Spleen (tissue), 11 donors: Measurements from ENCODE around the gene OSM. TPM values are rescaled to one million over a fixed set of nuclear protein-coding genes. Genes with fewer than 3 reads are reported as not detected.
A peak's percentile ranks its signal among the peaks of the same experiment; 100 is the strongest.

Experiments used
- DNase-seq: peaks from one replicate; pipeline ENCODE4 v3.0.0-alpha.2; 2020
- H3K27ac ChIP-seq, 8 donors: fragments of 200-600 bp; sonication (generic) in 7 of 8; 1 replicate in 4 of 8; 2 replicates in 4 of 8; pipeline versions ENCODE4 v1.5.0 to v1.8.0; 2016 to 2021; ENCODE audit warnings: inconsistent platforms in 4 of 8, mild to moderate bottlenecking in 4 of 8, moderate library complexity in 1 of 8
- H3K27me3 ChIP-seq, 7 donors: fragments of 200-600 bp; sonication (generic) in 6 of 7; replicated peaks in 1 of 7; 1 replicate in 4 of 7; 2 replicates in 3 of 7; pipeline versions ENCODE4 v1.5.0 to v1.8.0; 2016 to 2021; ENCODE audit warnings: inconsistent platforms in 3 of 7, mild to moderate bottlenecking in 1 of 7
- H3K36me3 ChIP-seq, 6 donors: fragments of 200-600 bp; sonication (generic) in 5 of 6; 1 replicate in 4 of 6; 2 replicates in 2 of 6; pipeline versions ENCODE4 v1.5.0 to v1.8.0; 2016 to 2021; ENCODE audit warnings: inconsistent platforms in 2 of 6
- H3K4me1 ChIP-seq, 6 donors: fragments of 200-600 bp; sonication (generic) in 5 of 6; 1 replicate in 3 of 6; 2 replicates in 3 of 6; pipeline versions ENCODE4 v1.5.0 to v1.8.0; 2016 to 2021; ENCODE audit warnings: inconsistent platforms in 3 of 6
- H3K4me3 ChIP-seq, 8 donors: fragments of 200-600 bp; sonication (generic) in 7 of 8; 1 replicate in 4 of 8; 2 replicates in 4 of 8; pipeline versions ENCODE4 v1.5.0 to v1.8.0; 2016 to 2021; ENCODE audit warnings: inconsistent platforms in 4 of 8, mild to moderate bottlenecking in 4 of 8, moderate library complexity in 2 of 8
- H3K9me3 ChIP-seq, 8 donors: fragments of 200-600 bp; sonication (generic) in 7 of 8; 1 replicate in 4 of 8; 2 replicates in 4 of 8; pipeline versions ENCODE4 v1.5.0 to v1.8.0; 2016 to 2021; ENCODE audit warnings: inconsistent platforms in 4 of 8
- CTCF ChIP-seq, 11 experiments: fragments of 200-600 bp in 7 of 11; fragments of 450-650 bp in 4 of 11; sonication (generic) in 4 of 11; IDR thresholded peaks in 8 of 11; conservative IDR thresholded peaks in 3 of 11; 1 replicate in 7 of 11; 2 replicates in 4 of 11; pipeline versions ENCODE4 v1.4.0 to v1.8.0; 2016 to 2021; ENCODE audit warnings: antibody characterized with exemption in 11 of 11, inconsistent platforms in 4 of 11, mild to moderate bottlenecking in 1 of 11
- POLR2A ChIP-seq, 3 donors: fragments of 450-650 bp; IDR thresholded peaks; one replicate each; pipeline ENCODE4 v1.5.1; 2017; ENCODE audit warnings: antibody characterized with exemption in 3 of 3, mild to moderate bottlenecking in 1 of 3
- POLR2AphosphoS5 ChIP-seq, 3 donors: sonication (generic); formaldehyde crosslinking; IDR thresholded peaks; one replicate each; pipeline ENCODE4 v1.5.1; 2017; ENCODE audit warnings: antibody characterized with exemption in 3 of 3
- WGBS, 5 donors: extraction: QIAGEN DNeasy Blood & Tissue Kit in 3 of 5; methylation state at CpG; one replicate each; pipeline versions ENCODE4 v1.1.5 to v1.1.7; 2013 to 2018; 5-methylcytosine and 5-hydroxymethylcytosine counted together
- intact Hi-C: fragments of 100-400 bp; cut with DNase I; formaldehyde crosslinking; loops from one replicate; pipeline ENCODE4 v1.15.0; 2023; ENCODE audit warnings: low total_unique reads
- polyA plus RNA-seq, 3 donors: library from polyadenylated mRNA; stranded (reverse); fragments of 200-250 nt; gene quantifications; one replicate each; pipeline ENCODE4 v1.2.1, GENCODE V29; 2013
- total RNA-seq, 7 donors: library from RNA; depleted of rRNA in 3 of 7; stranded (reverse); fragments of >200 nt in 3 of 7; fragmentation: NEBNext Ultra II Directional in 4 of 7; extraction: Animal tissue kit (Norgen Biotek cat#: 25700) in 4 of 7; gene quantifications; one replicate each; pipeline versions ENCODE4 v1.1.0 to v1.2.1, GENCODE V29; 2016 to 2021
- donor health status: healthy with polysubstance abuse.
- donor health status: DM: no; HTN: no; CAD: no; lungs with moderate emphysema.
- donor health status: DM: no; HTN: no; CAD: no.
- donor health status: Bipolar disorder and iron deficiency.
- donor health status: healthy.
- donor health status: DM: no; HTN: no; CAD: no.
- donor health status: DM: yes; HTN: yes; CAD: no.

The OSM gene
- total and polyA plus RNA-seq, 10 donors: 1.2 to 16.8 (median 3.0) TPM

- Histone ChIP-seq H3K4me1 (peaks cover 29 to 85% (median 60%) of the 10 kb centered on the region in 6 donors), H3K4me3 (no peak overlapping the region), H3K36me3 (peaks cover 0 to 56% (median 40%) of the 10 kb centered on the region in 6 donors), H3K9me3 (no peaks in the 10 kb centered on the region), H3K27ac (peak overlapping the region; percentile 83 to 95 (median 90)), H3K27me3 (no peaks in the 10 kb centered on the region)
- peak; percentile 87 for DNase-seq
- TF ChIP-seq POLR2A (IDR thresholded peaks at IDR 0.05): no peak
- TF ChIP-seq POLR2AphosphoS5 (IDR thresholded peaks at IDR 0.05): peak; percentile 83 to 90 (median 89)
- 69 to 76% (median 72%) methylated on average over 4 to 13 of the region's 13 CpGs for WGBS, 5 donors
- intact Hi-C loops: no loop called here
These were observed 24.6 kb upstream of the OSM start for GRCh38 chr22:30291058-30291892.

DNA sequence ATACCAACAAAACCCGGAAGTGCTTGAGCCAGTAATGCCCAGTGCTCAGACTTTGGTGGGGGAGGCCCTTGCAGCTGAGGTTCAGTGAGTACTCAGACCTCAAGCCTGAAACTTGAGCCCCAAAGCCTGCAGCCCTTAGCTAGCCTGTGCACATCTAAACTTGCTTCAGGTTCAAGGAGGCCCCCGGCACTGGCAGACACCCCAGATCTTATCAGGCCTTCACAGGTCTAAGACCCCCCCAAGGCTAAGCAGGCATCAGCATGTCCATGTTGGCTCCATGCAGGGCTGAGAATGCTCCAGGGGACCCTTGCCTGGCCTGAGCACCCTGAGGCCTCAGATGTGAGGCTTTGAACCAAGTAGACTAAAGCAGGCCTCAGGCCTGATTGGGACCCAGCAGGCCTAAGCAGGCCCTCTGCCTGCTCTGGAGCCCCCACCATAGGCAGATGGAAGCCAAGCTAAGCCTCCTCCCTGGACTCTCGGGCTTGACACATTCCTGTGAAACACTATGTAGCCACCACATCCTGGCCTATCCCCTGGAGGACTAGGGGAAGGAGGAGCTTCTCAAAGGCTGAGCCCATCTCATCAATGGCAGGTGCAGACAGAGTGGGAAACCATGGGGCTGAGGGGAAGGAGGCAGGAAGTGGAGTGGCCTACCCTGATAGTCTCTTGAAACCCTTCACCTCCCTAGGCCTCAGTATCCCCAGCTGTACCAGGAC, 23.8 kb upstream of the OSM start:
- peak overlapping the region; percentile 83 to 95 (median 90) for H3K27ac ChIP-seq
- peaks cover 0 to 56% (median 36%) of the 10 kb centered on the region in 6 donors for H3K36me3 ChIP-seq
- peak overlapping the region in 6 of 8 donors; percentile 70 to 91 (median 86) for H3K4me3 ChIP-seq
- TF ChIP-seq POLR2AphosphoS5 (IDR thresholded peaks at IDR 0.05): no peak
- intact Hi-C loops: no loop called here
- no peak for DNase-seq
- peaks cover 29 to 79% (median 60%) of the 10 kb centered on the region in 6 donors for H3K4me1 ChIP-seq
- WGBS, 5 donors: 25 to 50% (median 40%) methylated on average over 1 to 3 of the region's 3 CpGs
- no peaks in the 10 kb centered on the region for H3K9me3 ChIP-seq
- H3K27me3 ChIP-seq: no peaks in the 10 kb centered on the region

GRCh38 chr22:30289980-30290313, 23.3 kb upstream of the OSM start:
- Histone ChIP-seq H3K9me3 (no peaks in the 10 kb centered on the region), H3K4me1 (peaks cover 29 to 74% (median 60%) of the 10 kb centered on the region in 6 donors), H3K27me3 (no peaks in the 10 kb centered on the region), H3K27ac (peak overlapping the region; percentile 83 to 95 (median 90)), H3K4me3 (peak overlapping the region; percentile 70 to 91 (median 86)), H3K36me3 (peaks cover 0 to 56% (median 38%) of the 10 kb centered on the region in 6 donors)
- intact Hi-C loops: loop anchor here (5.0 to 10.0 kb wide), 2 partner anchors 97 to 185 kb away; partner anchors contain the start of gene RNF215
- DNase-seq: no peak
- 13 to 18% (median 14%) methylated on average over 7 to 12 of the region's 12 CpGs for WGBS, 5 donors
- TF ChIP-seq CTCF (IDR thresholded peaks at IDR 0.05 in 8 of 11, conservative IDR thresholded peaks at IDR 0.05 in 3 of 11) (peak in 2 of 11 experiments; percentile 15 to 25), POLR2A (IDR thresholded peaks at IDR 0.05) (no peak)

DNA sequence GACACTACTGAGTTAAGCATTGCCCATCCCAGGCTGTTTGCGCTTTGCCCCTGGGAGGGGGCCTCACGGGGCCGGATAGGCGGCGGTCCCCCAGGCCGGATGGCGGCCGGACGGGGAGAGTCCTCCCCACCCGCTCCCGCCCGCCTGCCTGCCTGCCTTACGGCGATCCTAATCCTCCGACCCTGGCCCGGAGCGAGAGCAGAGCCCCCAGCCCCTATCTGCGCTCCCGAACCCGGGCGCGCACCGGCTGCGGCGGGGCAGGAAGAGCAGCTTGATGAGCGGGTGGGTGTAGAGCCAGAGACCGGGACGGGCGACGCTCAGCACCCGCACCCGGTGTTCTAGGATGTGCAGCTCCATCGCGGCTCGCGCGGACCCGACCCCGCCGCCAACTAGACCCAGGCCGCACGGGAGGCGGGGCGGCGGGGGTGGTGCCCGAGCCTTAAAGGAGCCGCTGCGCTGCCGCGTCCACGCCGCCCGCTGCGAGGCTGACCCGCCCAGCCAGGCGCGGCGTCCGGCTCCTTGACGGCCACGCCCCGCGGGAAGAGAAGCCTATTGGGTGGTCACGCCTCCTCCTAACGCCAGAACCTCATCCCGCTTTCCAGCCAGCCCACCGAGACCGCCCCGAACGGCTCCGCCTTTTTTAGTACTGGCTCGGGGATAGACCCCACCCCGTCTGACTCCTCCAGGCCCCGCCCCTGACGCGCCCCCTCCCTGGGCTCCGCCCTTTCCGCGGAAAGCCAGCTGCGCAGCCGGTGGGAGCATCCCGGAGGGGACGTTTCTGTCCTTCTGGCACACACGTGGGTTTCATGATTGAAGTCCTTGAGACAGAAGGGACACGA, 22.7 kb upstream of the OSM start, which contains the start of gene CASTOR1:
CASTOR1 (minus strand) TSS at position 365 of the 839 bp plus-strand sequence; CDS start at position 357, 8 bp downstream.
- DNase-seq: peak; percentile 98
- TF ChIP-seq POLR2A (IDR thresholded peaks at IDR 0.05) (peak in 1 of 3 donors; percentile 16), CTCF (IDR thresholded peaks at IDR 0.05 in 8 of 11, conservative IDR thresholded peaks at IDR 0.05 in 3 of 11) (peak in 4 of 11 experiments; percentile 10 to 40 (median 24)), POLR2AphosphoS5 (IDR thresholded peaks at IDR 0.05) (peak; percentile 85 to 90 (median 90))
- Histone ChIP-seq H3K9me3 (no peaks in the 10 kb centered on the region), H3K27ac (peak within 1 kb of the TSS; percentile 83 to 95 (median 90)), H3K36me3 (peaks cover 0 to 56% (median 35%) of the 10 kb centered on the region in 6 donors), H3K4me1 (peaks cover 29 to 69% (median 60%) of the 10 kb centered on the region in 6 donors), H3K27me3 (no peaks in the 10 kb centered on the region), H3K4me3 (peak within 1 kb of the TSS; percentile 70 to 91 (median 86))
- WGBS, 5 donors: 0 to 1% (median 0%) methylated on average over 18 to 85 of the region's 85 CpGs
- intact Hi-C loops: loop anchor here (5.0 to 10.0 kb wide), 2 partner anchors 98 to 185 kb away; partner anchors contain the start of gene RNF215
